A549 (cell line): ENCODE data around the gene ZNF107. TPM values are rescaled to one million over a fixed set of nuclear protein-coding genes. Genes with fewer than 3 reads are reported as not detected.

Experiments
- ATAC-seq, 2 experiments: fragments of 200-7000 bp in 1 of 2; fragments of >200 bp in 1 of 2; cut with Nextera tagmentation in 1 of 2; cut with Tn5 transposase in 1 of 2; 3 replicates each; pipeline versions ENCODE4 v1.8.0 to v1.9.1; 2018 to 2020; ENCODE audit warnings: mild to moderate bottlenecking in 1 of 2, moderate library complexity in 1 of 2
- CTCF ChIA-PET: fragments of 300-600 bp; sonication (Branson Sonifier 250); formaldehyde crosslinking; extraction: SDS; loops from one replicate; lab custom pipeline; 2021; ENCODE audit warnings: antibody characterized with exemption, inconsistent platforms; lab: Yijun Ruan, JAX
- POLR2A ChIA-PET: fragments of 350-600 bp; formaldehyde crosslinking; extraction: SDS; loops from one replicate; lab custom pipeline; 2021; ENCODE audit warnings: antibody characterized with exemption, inconsistent platforms; lab: Yijun Ruan, JAX
- DNase-seq, 2 experiments: peaks; one replicate each; pipeline versions ENCODE4 v3.0.0 to v3.0.0-alpha.2; 2011 to 2016; ENCODE audit warnings: low read depth in 1 of 2, low spot score in 1 of 2
- FAIRE-seq: peaks from 2 replicates; lab custom pipeline; 2011; peaks lifted over from hg19 to GRCh38; lab: Jason Lieb, UNC
- H3K27ac ChIP-seq, 2 experiments: fragments of >200 bp; sonication (Bioruptor Twin); formaldehyde crosslinking; 3 replicates each; pipeline ENCODE4 v1.5.1; 2016 to 2017
- H3K4me1 ChIP-seq: fragments of >200 bp; sonication (Bioruptor Twin); formaldehyde crosslinking; 3 replicates; pipeline ENCODE4 v1.6.1; 2016
- H3K4me2 ChIP-seq: fragments of >200 bp; sonication (Bioruptor Twin); formaldehyde crosslinking; 3 replicates; pipeline ENCODE4 v1.6.1; 2016
- H3K4me3 ChIP-seq: fragments of >200 bp; sonication (Bioruptor Twin); formaldehyde crosslinking; 3 replicates; pipeline ENCODE4 v1.5.1; 2016
- H3K9me3 ChIP-seq: fragments of >200 bp; sonication (Bioruptor Twin); formaldehyde crosslinking; 3 replicates; pipeline ENCODE4 v1.6.1; 2016
- BHLHE40 ChIP-seq: IDR thresholded peaks from 2 replicates; pipeline ENCODE4 v1.6.1; 2012; ENCODE audit warnings: low read depth, low read length, inconsistent platforms
- CBX2 ChIP-seq: fragments of 200-600 bp; sonication (generic); IDR thresholded peaks from 2 replicates; pipeline ENCODE4 v1.6.1; 2016; ENCODE audit warnings: low read depth, mild to moderate bottlenecking, borderline replicate concordance
- CBX8 ChIP-seq: fragments of 200-600 bp; sonication (generic); IDR thresholded peaks from 2 replicates; pipeline ENCODE4 v1.6.1; 2016
- CHD2 ChIP-seq: fragments of 150-350 bp; IDR thresholded peaks from 2 replicates; pipeline ENCODE4 v1.6.1; 2014; ENCODE audit warnings: low read length; ENCODE audit not compliant: partially characterized antibody
- CHD4 ChIP-seq: fragments of 200-600 bp; sonication (generic); IDR thresholded peaks from 2 replicates; pipeline ENCODE4 v1.6.1; 2016; ENCODE audit warnings: antibody characterized with exemption, mild to moderate bottlenecking, borderline replicate concordance
- FOSL2 ChIP-seq, 2 experiments: fragments of 450-650 bp in 1 of 2; fragments of >200 bp in 1 of 2; sonication (Bioruptor Twin) in 1 of 2; formaldehyde crosslinking; IDR thresholded peaks; 2 replicates each; pipeline versions ENCODE4 v1.5.0 to v1.6.1; 2016 to 2020; ENCODE audit warnings: mild to moderate bottlenecking in 1 of 2, moderate library complexity in 1 of 2
- HEYL ChIP-seq: fragments of 250-450 bp; sonication (Bioruptor Pico); IDR thresholded peaks from 2 replicates; pipeline ENCODE4 v1.8.0; 2021; ENCODE audit warnings: mild to moderate bottlenecking, moderate library complexity
- HOXB5 ChIP-seq: fragments of 250-450 bp; sonication (Bioruptor Pico); IDR thresholded peaks from 2 replicates; pipeline ENCODE4 v1.5.0; 2020; ENCODE audit warnings: mild to moderate bottlenecking, moderate library complexity
- JUN ChIP-seq, 2 experiments: fragments of >200 bp; sonication (Bioruptor Twin); formaldehyde crosslinking; IDR thresholded peaks; 2 replicates in 1 of 2; 3 replicates in 1 of 2; pipeline ENCODE4 v1.6.1; 2016 to 2017
- JUNB ChIP-seq: fragments of >200 bp; sonication (Bioruptor Twin); formaldehyde crosslinking; IDR thresholded peaks from 2 replicates; pipeline ENCODE4 v1.6.1; 2016
- KDM5A ChIP-seq: fragments of 200-600 bp; sonication (generic); IDR thresholded peaks from 2 replicates; pipeline ENCODE4 v1.6.1; 2016; ENCODE audit warnings: antibody characterized with exemption, mild to moderate bottlenecking
- MAFK ChIP-seq: fragments of 450-650 bp; IDR thresholded peaks from 2 replicates; pipeline ENCODE4 v1.6.1; 2014; ENCODE audit not compliant: partially characterized antibody
- MYC ChIP-seq: IDR thresholded peaks from 2 replicates; pipeline ENCODE4 v1.6.1; 2012; ENCODE audit warnings: mild to moderate bottlenecking, inconsistent platforms, low read length, improper control_type of control experiment, borderline replicate concordance
- NPAS2 ChIP-seq: fragments of 250-450 bp; sonication (Bioruptor Pico); IDR thresholded peaks from 2 replicates; pipeline ENCODE4 v1.8.0; 2022; ENCODE audit warnings: mild to moderate bottlenecking, moderate library complexity, borderline replicate concordance
- NR3C1 ChIP-seq: fragments of >200 bp; sonication (Bioruptor Twin); formaldehyde crosslinking; IDR thresholded peaks from 3 replicates; pipeline ENCODE4 v1.6.1; 2017
- PHF8 ChIP-seq: fragments of 200-600 bp; sonication (generic); IDR thresholded peaks from 2 replicates; pipeline ENCODE4 v1.6.1; 2016; ENCODE audit warnings: low read depth, mild to moderate bottlenecking, antibody characterized with exemption, moderate library complexity, borderline replicate concordance
- RAD21 ChIP-seq, 2 experiments: fragments of >200 bp in 1 of 2; sonication (Bioruptor Twin) in 1 of 2; formaldehyde crosslinking in 1 of 2; IDR thresholded peaks in 1 of 2; conservative IDR thresholded peaks in 1 of 2; 2 replicates in 1 of 2; 3 replicates in 1 of 2; pipeline ENCODE4 v1.6.1; 2012 to 2018; ENCODE audit warnings: inconsistent platforms in 1 of 2
- RCOR1 ChIP-seq: fragments of 150-350 bp; IDR thresholded peaks from 2 replicates; pipeline ENCODE4 v1.6.1; 2014; ENCODE audit warnings: antibody characterized with exemption, low read length, low read depth
- REST ChIP-seq: fragments of 200-600 bp; sonication (generic); IDR thresholded peaks from 2 replicates; pipeline ENCODE4 v1.6.1; 2016; ENCODE audit warnings: antibody characterized with exemption, mild to moderate bottlenecking, moderate library complexity
- RFX5 ChIP-seq: fragments of 450-650 bp; IDR thresholded peaks from 2 replicates; pipeline ENCODE4 v1.7.1; 2014; ENCODE audit warnings: antibody characterized with exemption, mild to moderate bottlenecking, moderate library complexity
- RNF2 ChIP-seq: fragments of 200-600 bp; sonication (generic); IDR thresholded peaks from 2 replicates; pipeline ENCODE4 v1.6.1; 2016; ENCODE audit warnings: low read depth, mild to moderate bottlenecking, antibody characterized with exemption, moderate library complexity, borderline replicate concordance
- ZC3H11A ChIP-seq: fragments of 450-650 bp; IDR thresholded peaks from 2 replicates; pipeline ENCODE4 v1.6.1; 2014; ENCODE audit warnings: antibody characterized with exemption, mild to moderate bottlenecking
- ZFP36 ChIP-seq: fragments of 450-650 bp; IDR thresholded peaks from 2 replicates; pipeline ENCODE4 v1.6.1; 2014; ENCODE audit warnings: borderline replicate concordance; ENCODE audit not compliant: partially characterized antibody
- WGBS: methylation state at CpG from one replicate; pipeline ENCODE4 v1.1.6; 2017; ENCODE audit errors: missing lambda C conversion rate; 5-methylcytosine and 5-hydroxymethylcytosine counted together
- polyA plus RNA-seq, 4 experiments: library from polyadenylated mRNA; depleted of rRNA in 3 of 4; stranded (reverse); fragments of >200 nt; fragmentation: RNase III in 1 of 4; extraction: RNeasy Plus Mini Kit Qiagen cat#74134 plus additional on column Dnase treatment in 1 of 4; gene quantifications; 2 replicates in 3 of 4; 3 replicates in 1 of 4; pipeline ENCODE4 v1.2.3, GENCODE V29; 2011 to 2017

The ZNF107 gene
- polyA plus RNA-seq, 2 of the 4 experiments (the other 2 are of a cell fraction) = 3.4 to 4.9 TPM

- no peak overlapping the region for H3K4me3 ChIP-seq
- DNase-seq = no peak
- no peak overlapping the region for H3K27ac ChIP-seq
- no peak for TF ChIP-seq RAD21 (conservative IDR thresholded peaks at IDR 0.05 in 1 of 2, IDR thresholded peaks at IDR 0.05 in 1 of 2)
- peak; percentile 61 for TF ChIP-seq MAFK
- TF ChIP-seq, all 56 proteins: peak for 1
- H3K4me2 ChIP-seq = no peak overlapping the region
- no peak for FAIRE-seq
- peaks cover 16% of the 10 kb centered on the region; the same call in 2 of the 3 replicates for H3K9me3 ChIP-seq
- 17% methylated on average over 4 of the region's 4 CpGs for WGBS
- POLR2A ChIA-PET = no interaction called here
- ATAC-seq = no peak
- CTCF ChIA-PET = no interaction called here
- H3K4me1 ChIP-seq = no peaks in the 10 kb centered on the region
Measured at GRCh38 chr7:64637521-64638445, 28.1 kb upstream of the ZNF107 start.

GRCh38 chr7:64638822-64639221, 27.1 kb upstream of the ZNF107 start:
- FAIRE-seq (no peak), DNase-seq (no peak), ATAC-seq (no peak)
- Histone ChIP-seq H3K4me3 (no peak overlapping the region), H3K4me1 (no peaks in the 10 kb centered on the region), H3K27ac (no peak overlapping the region), H3K9me3 (peaks cover 16% of the 10 kb centered on the region; the same call in 2 of the 3 replicates), H3K4me2 (no peak overlapping the region)
- WGBS = 5% methylated on average over 2 of the region's 2 CpGs
- CTCF ChIA-PET = no interaction called here
- POLR2A ChIA-PET = interaction anchor here (0.5 kb wide), 1 partner anchor 160 kb away, joined by 4 read pairs; no protein-coding TSS in a partner anchor
- TF ChIP-seq ZFP36 (no peak), HOXB5 (no peak), MYC (no peak), BHLHE40 (no peak), HEYL (CRISPR knock-in tag) (no peak), REST (no peak), RCOR1 (no peak), CBX2 (no peak)

- FAIRE-seq = no peak
- no peak overlapping the region for H3K4me3 ChIP-seq
- no peak overlapping the region for H3K27ac ChIP-seq
- no peak overlapping the region for H3K4me2 ChIP-seq
- ChIA-PET POLR2A (interaction anchor here (0.5 kb wide), 1 partner anchor 159 kb away, joined by 4 read pairs; no protein-coding TSS in a partner anchor), CTCF (no interaction called here)
- DNase-seq = no peak
- ATAC-seq = no peak
- WGBS = 7% methylated on average over 2 of the region's 2 CpGs
- H3K4me1 ChIP-seq = no peaks in the 10 kb centered on the region
- H3K9me3 ChIP-seq = peaks cover 16% of the 10 kb centered on the region; the same call in 2 of the 3 replicates
- TF ChIP-seq NR3C1 (no peak), KDM5A (no peak), NPAS2 (CRISPR knock-in tag) (no peak), RAD21 (conservative IDR thresholded peaks at IDR 0.05 in 1 of 2, IDR thresholded peaks at IDR 0.05 in 1 of 2) (no peak), REST (no peak), BHLHE40 (no peak), CHD2 (no peak), PHF8 (no peak), JUN (IDR thresholded peaks at IDR 0.05) (no peak), FOSL2 (IDR thresholded peaks at IDR 0.05) (no peak), FOSL2 (CRISPR knock-in tag; IDR thresholded peaks at IDR 0.05) (no peak), CHD4 (no peak), CBX2 (no peak), RFX5 (no peak), ZC3H11A (no peak), RNF2 (no peak), CBX8 (no peak), JUNB (no peak)
Measured at GRCh38 chr7:64639267-64640001, 26.5 kb upstream of the ZNF107 start.
